Inflammatory macrophage treated with lipopolysaccharide for 1 hour (primary cell): Measurements from ENCODE around the gene ANKRD23.
A peak's percentile ranks its signal among the peaks of the same experiment; 100 is the strongest.
"Not testable (repeated sequence)": the region's sequence is repeated elsewhere in the genome, so short reads cannot be mapped to it uniquely, and the experiment has no call there.

Experiments
- DNase-seq, 2 donors: peaks; one replicate each; pipeline ENCODE4 v3.0.0-alpha.2; 2020 to 2022

The ANKRD23 gene

DNA sequence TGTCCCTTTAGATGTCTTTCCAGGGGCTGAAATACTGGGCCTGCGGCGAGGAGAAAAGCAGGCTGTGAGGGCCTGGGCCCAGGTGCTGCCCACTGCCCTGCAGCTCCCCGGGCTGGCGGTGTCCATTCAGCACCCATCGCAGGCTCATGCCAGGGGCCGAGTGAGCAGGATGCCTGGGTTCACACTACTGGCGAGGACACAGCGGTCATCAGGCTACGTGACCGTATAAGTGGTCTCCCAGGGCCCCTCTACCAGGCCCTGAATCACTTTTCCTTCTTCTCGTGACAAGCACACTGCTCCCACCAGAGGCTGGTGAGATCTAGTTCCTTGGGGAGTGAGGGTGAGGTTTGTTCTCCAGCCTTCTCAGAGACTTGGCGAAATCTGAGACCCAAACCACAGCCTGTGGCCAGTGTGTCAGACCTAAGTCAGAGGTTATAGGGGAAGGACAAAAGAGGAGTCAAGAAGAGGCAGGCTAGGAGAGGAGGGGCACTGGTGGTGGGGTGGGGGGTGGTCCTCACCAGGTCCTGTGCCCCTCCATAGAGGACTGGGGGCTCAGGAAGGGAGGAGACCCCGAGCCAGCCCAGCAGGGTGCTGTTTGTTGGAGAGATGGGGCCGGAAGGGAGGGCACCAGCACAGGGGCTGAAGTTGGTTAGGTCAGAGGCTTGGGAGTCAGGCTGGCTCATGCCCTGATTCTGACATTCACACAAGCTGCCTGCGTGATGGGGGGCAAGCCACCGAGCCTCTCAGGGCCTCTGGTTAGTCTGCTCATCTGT, 32.6 kb upstream of the ANKRD23 start:
- DNase-seq: no peak

DNA sequence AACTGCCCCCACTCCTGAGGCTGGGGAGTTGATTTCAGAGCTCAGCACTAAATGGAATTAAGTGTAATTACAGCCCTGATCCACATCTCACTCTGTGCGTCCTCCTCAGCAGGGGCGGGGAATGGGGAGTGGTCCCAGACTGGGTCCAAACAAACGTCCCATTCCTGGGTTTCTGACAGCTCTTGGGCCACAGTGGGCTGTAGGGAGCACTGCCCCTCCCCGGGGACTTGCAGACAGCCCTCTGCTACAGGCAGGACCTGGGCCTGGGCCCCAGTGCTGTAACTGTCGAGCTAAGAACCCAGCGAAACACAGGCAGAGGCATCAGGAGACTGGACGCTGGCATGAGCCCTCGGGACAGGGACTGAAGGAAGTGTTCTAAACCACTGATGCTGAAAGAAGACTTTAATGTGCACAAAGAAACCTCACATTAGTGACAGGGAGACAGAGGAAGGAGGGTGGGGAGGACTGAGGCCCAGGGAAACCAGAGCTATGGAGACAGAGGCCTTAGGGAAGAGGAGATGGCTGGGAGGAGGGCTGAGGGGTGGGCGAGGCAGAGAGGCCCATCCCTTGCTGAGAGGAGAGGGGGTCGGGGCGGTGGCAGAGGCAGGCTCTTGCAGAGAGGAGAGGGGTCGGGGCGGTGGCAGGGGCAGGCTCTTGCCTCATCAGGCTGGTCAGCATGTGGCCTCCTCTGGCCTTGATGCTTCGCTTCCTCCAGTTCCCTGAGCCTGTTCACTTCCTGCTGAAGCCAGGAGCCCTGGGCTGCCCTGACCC, 31.9 kb upstream of the ANKRD23 start:
- no peak for DNase-seq

DNA sequence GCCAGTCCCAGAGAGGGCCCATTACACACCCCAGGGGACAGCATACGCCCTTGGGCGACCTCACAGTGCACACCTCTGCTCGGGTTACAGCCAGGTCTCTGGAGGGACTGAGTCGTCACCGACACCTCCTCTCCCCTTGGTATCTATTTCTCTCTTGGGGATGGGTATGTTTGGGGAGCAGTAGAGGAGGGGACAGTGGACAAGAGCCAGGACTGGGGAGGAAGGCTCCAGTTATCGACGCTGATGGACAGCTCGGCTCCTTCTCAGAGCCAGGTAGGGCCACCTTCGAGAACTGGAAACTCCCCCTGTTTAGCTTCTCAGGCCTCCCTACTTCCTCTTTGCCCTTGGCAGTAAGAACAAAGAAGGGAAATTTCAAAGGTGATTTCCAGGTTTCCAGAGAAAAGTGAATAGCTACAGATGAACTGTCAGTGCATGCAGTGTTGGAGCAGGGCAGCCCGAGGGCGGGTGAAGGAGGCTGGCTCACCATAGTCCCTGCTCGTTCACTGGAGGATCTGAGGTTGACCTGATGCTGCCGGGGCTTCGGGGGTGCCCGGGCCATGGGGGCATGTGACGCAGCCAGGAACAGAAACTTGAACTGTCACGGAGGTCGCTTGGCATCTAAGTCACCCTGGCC, 30.5 kb upstream of the ANKRD23 start:
- DNase-seq: peak in 1 of 2 donors; percentile 30

- DNase-seq: peak; percentile 70 to 71
Measured at GRCh38 chr2:96873651-96874096, 29.9 kb upstream of the ANKRD23 start.

DNA sequence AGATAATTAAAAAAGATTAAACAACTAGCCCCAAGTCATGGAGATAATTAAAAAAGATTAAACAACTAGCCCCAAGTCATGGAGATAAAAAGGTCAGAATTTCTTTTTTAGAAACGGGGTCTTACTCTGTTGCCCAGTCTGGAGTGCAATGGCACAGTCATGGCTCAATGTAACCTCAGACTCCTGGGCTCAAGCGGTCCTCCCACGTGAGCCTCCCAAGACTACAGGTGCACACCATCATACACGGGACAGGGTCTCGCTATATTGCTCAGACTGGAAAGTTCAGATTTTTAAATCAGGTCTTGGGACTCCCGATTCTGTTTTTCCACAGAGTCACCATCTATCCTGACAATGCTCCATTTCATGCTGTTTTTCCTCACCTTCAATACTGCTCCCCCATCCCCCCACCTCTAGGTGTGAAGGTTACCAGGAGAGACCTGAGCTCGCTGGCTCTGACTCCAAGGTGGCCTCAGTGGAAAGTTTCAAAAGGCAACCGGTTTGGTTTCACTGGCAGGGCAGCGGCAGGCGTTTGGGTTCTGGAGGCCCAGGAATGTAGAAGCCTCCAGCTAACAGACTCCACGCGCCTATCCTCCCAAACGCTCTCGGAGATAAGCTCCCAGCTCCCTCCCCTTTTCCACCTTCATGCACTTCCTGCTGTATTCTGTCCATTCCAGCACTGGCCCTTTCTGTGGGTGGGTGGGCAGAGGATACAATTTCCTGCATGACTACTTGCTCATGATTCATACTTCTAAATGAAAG, 28.9 kb upstream of the ANKRD23 start:
- DNase-seq: no peak

DNA sequence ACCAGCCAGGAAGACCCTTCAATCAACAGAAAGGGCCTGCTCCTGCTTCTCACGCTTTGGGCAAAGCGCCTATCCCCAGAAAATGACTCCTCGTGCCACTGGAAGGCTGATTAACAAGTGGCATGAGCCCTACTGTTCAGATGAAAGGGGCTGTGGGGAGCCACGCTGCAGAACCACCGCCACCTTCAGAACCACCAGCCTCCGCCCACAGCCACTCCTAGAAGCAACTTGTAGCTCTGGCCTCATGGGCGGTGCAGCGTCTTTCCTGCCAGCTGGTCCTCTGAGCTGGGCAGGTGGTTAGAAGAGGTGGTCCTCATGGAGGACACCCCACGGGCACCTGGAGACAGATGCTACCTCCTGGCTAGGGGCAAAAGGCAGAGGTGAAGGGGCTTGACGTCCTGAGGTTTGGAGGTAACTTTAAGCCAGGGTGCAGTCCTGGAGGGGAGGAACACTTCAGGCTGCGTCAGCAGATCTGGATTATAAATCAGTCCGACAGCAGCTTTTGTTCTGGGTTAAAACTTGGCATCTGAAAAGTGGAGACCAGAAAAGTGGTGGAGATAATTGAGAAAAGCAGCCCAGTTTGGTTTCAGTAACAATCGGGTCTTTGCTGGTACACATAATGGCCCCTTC, 26.9 kb upstream of the ANKRD23 start:
- DNase-seq: no peak

- no peak for DNase-seq
Measured at GRCh38 chr2:96869822-96870625, 26.2 kb upstream of the ANKRD23 start, which contains the start of gene SEMA4C. TSS of gene SEMA4C (minus strand) at chr2:96870080. CDS start at chr2:96867886, 2,194 bp downstream.

DNA sequence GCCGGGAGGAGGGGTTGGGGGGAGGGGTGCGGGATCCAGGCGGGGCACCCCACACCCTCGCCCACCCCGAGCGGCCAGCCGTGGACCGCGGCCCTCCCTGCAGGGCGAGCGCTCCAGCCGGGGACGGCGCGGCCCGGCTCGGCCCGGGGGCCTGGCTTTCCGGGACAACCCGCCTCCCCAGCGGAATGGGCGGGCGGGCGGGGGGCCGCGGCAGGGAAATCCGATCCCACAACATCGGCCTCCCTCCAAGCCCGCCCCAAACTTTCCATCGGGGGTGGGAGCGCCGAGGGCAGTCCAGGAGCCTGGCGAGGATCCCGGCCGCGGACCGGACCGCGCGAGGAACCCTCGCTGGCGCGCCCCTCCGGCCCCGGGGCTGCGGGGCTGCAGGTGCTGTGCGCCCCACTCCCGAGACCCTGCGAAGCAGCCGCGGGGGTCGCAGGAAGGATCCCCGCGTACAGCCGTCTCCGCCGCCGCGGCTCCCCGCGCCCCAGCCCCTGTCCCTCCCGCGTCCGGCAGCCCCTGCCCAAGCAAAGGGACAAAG, 25.5 kb upstream of the ANKRD23 start:
- no peak for DNase-seq

GRCh38 chr2:96868555-96869280, 24.9 kb upstream of the ANKRD23 start:
- DNase-seq: peak; percentile 30 to 44

DNA sequence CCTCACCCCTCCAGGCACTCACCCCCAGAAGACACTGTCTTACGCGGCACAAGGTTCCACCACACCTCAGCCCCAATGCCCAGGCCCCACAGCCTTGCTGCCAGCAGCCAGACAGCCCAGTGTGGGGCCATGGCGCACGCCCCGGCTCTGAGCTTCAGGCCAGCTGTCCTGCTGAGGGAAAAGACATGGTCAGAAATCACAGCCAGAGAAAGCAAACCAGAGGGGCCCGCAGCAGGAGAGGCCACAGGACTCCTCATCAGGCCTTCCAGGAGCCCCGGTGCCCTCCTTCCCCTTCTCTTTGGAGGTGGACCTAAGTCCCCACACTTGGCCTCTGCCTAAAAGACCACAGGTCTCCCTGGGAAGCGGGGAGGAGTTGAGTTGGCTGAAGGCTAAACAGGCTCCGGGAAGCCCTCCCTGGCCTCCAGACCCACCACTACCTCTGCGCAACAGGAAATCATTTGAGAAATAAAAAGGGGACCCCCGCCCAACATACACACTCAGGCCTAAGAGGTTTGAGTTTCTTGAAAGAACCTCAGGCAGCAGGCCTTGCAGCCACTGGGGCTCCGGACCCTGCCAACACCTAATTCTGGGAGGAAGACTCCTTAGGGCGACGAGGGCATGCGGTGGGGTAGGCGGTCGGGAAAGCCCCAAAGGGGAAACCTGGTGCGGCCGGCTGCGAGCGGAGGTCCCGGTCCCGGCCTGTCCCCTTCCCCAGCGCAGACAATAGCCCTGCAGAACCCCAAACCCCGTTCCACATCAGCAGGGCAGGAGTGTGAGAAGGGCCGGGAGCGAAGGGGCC, 24.1 kb upstream of the ANKRD23 start:
- no peak for DNase-seq

GRCh38 chr2:96866986-96867755, 23.4 kb upstream of the ANKRD23 start:
- no peak for DNase-seq

GRCh38 chr2:96866586-96866985, 22.8 kb upstream of the ANKRD23 start:
- DNase-seq: no peak

- DNase-seq: no peak
Measured at GRCh38 chr2:96866149-96866548, 22.3 kb upstream of the ANKRD23 start.

- DNase-seq: no peak
Measured at GRCh38 chr2:96865654-96866053, 21.8 kb upstream of the ANKRD23 start.

DNA sequence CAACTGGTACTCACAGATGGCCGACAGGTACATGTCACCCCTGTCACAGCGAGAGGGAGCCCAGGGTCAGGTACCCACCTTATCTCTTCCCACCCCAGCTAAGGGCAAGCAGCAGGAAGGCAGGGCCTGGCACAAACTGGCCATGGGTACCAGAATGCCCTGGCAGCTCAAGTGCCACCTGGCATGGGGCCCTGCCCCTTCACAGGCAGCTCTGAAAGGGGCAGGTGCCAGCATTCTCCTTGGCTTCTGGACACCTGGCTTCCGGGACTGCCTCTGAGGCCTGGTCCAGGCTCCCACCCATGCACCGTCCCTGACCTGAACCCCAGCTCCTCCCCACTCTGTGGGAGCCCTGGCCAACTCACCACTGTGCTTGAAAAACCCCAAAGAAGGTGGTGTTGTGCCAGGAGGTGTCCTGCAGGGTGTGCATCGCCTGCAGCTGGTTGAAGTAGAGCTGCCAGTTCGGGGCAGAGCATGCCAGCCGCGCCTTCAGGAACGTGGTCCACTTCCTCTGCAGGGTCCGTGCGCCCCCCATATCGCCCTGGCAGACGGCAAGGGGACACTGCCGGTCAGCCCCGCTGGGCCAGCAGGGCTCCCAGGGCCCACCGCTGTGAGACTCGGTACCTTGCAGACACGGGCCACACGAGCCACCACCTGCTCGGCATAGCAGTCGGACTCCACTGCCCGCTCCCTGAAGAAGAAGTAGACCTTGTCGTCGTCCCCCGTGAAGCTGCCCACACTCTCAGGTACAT, 20.7 kb upstream of the ANKRD23 start:
- no peak for DNase-seq

GRCh38 chr2:96863575-96864342, 19.9 kb upstream of the ANKRD23 start:
- no peak for DNase-seq

- DNase-seq: not testable (repeated sequence)
Measured at GRCh38 chr2:96863056-96863455, 19.2 kb upstream of the ANKRD23 start.
